A673 (cell line): ENCODE data around the gene FMN2. TPM values are rescaled to one million over a fixed set of nuclear protein-coding genes. Genes with fewer than 3 reads are reported as not detected.

Experiments
- BruUV-seq: library from RNA; stranded (reverse); fragments of 400-500 nt; replicated peaks from 2 replicates; lab custom pipeline; 2021; lab: Mats Ljungman, UMichigan
- CTCF ChIA-PET: fragments of 300-600 bp; sonication (Branson Sonifier 250); formaldehyde crosslinking; loops from one replicate; lab custom pipeline; 2022; ENCODE audit warnings: antibody characterized with exemption; lab: Charles Lee
- POLR2A ChIA-PET: fragments of 300-600 bp; sonication (Branson Sonifier 250); formaldehyde crosslinking; loops from one replicate; lab custom pipeline; 2022; ENCODE audit warnings: antibody characterized with exemption; ENCODE audit not compliant: low non-redundant PET; lab: Charles Lee
- DNase-seq: peaks from one replicate; pipeline ENCODE4 v3.0.0-alpha.2; 2015; ENCODE audit warnings: low spot score
- H3K27ac ChIP-seq: fragments of 200-600 bp; sonication (generic); 2 replicates; pipeline ENCODE4 v1.5.1; 2016; ENCODE audit warnings: mixed run types, low read depth, mild to moderate bottlenecking, mixed read lengths, antibody characterized with exemption, low read length; ENCODE audit not compliant: poor library complexity, severe bottlenecking
- H3K27me3 ChIP-seq: fragments of 200-600 bp; sonication (generic); replicated peaks from 2 replicates; pipeline ENCODE4 v1.6.1; 2017; ENCODE audit warnings: mixed run types, low read depth, mild to moderate bottlenecking, mixed read lengths, antibody characterized with exemption, low read length; ENCODE audit not compliant: insufficient read depth, poor library complexity
- H3K36me3 ChIP-seq: fragments of 200-600 bp; sonication (generic); 2 replicates; pipeline ENCODE4 v1.6.1; 2016; ENCODE audit warnings: mixed run types, mild to moderate bottlenecking, mixed read lengths, antibody characterized with exemption, low read length; ENCODE audit not compliant: insufficient read depth, poor library complexity, severe bottlenecking
- H3K4me1 ChIP-seq: fragments of 200-600 bp; sonication (generic); 2 replicates; pipeline ENCODE4 v1.6.1; 2017; ENCODE audit warnings: mixed run types, mild to moderate bottlenecking, mixed read lengths, antibody characterized with exemption, low read length; ENCODE audit not compliant: insufficient read depth, poor library complexity, severe bottlenecking
- H3K4me3 ChIP-seq: fragments of 200-600 bp; sonication (generic); 2 replicates; pipeline ENCODE4 v1.5.1; 2016; ENCODE audit warnings: low read depth, mixed run types, mild to moderate bottlenecking, mixed read lengths, low read length; ENCODE audit not compliant: poor library complexity, severe bottlenecking
- H3K9me3 ChIP-seq: fragments of 200-600 bp; sonication (generic); 2 replicates; pipeline ENCODE4 v1.6.1; 2016; ENCODE audit warnings: mixed run types, low read depth, mild to moderate bottlenecking, mixed read lengths, antibody characterized with exemption, low read length; ENCODE audit not compliant: poor library complexity, severe bottlenecking
- CTCF ChIP-seq: fragments of 300-800, 200-600 bp; sonication (generic); conservative IDR thresholded peaks from 2 replicates; pipeline ENCODE4 v1.5.1; 2017; ENCODE audit warnings: low read depth, mild to moderate bottlenecking, antibody characterized with exemption, low read length, moderate library complexity, mixed read lengths
- EZH2 ChIP-seq: fragments of 200-600 bp; sonication (generic); IDR thresholded peaks from 2 replicates; pipeline ENCODE4 v1.6.1; 2017; ENCODE audit warnings: borderline replicate concordance, low read depth, mild to moderate bottlenecking, mixed read lengths, antibody characterized with exemption, low read length; ENCODE audit not compliant: poor library complexity, severe bottlenecking
- intact Hi-C: fragments of 100-400 bp; cut with micrococcal nuclease; formaldehyde crosslinking; loops from one replicate; pipeline ENCODE4 v1.10.0; 2022; ENCODE audit not compliant: unreplicated experiment
- total RNA-seq: library from RNA; stranded (reverse); gene quantifications from 2 replicates; pipeline ENCODE4 v1.2.3, GENCODE V29; 2021

FMN2 gene
- total RNA-seq, 1 experiment from 2014 or later = not detected

- H3K27ac ChIP-seq = no peak overlapping the region
- POLR2A ChIA-PET = no interaction called here
- BruUV-seq = no TSS peak
These were observed 371.2 kb downstream of the FMN2 start for GRCh38 chr1:240462766-240463395.

GRCh38 chr1:240464099-240464498, 372.4 kb downstream of the FMN2 start:
- no peak for DNase-seq
- Histone ChIP-seq H3K4me1 (peaks cover 6% of the 10 kb centered on the region), H3K27me3 (no peaks in the 10 kb centered on the region), H3K4me3 (no peak overlapping the region), H3K27ac (no peak overlapping the region), H3K36me3 (no peaks in the 10 kb centered on the region), H3K9me3 (no peaks in the 10 kb centered on the region)
- intact Hi-C loops = no loop called here
- TF ChIP-seq CTCF = no peak
- no peak for TF ChIP-seq EZH2
- POLR2A ChIA-PET = no interaction called here
- CTCF ChIA-PET = no interaction called here
- BruUV-seq = no TSS peak

More at GRCh38 chr1:240462766-240463395, 371.2 kb downstream of the FMN2 start:
- Histone ChIP-seq H3K9me3 (no peaks in the 10 kb centered on the region), H3K4me3 (no peak overlapping the region), H3K27me3 (no peaks in the 10 kb centered on the region), H3K36me3 (no peaks in the 10 kb centered on the region), H3K4me1 (peaks cover 6% of the 10 kb centered on the region)
- TF ChIP-seq EZH2 = no peak
- no peak for TF ChIP-seq CTCF
- peak; percentile 84 for DNase-seq
- intact Hi-C loops = no loop called here
- CTCF ChIA-PET = no interaction called here

- TF ChIP-seq EZH2 = no peak
- TF ChIP-seq CTCF = no peak
- intact Hi-C loops = no loop called here
- no peak for DNase-seq
- Histone ChIP-seq H3K36me3 (no peaks in the 10 kb centered on the region), H3K4me3 (no peak overlapping the region), H3K27me3 (no peaks in the 10 kb centered on the region), H3K27ac (no peak overlapping the region), H3K4me1 (peaks cover 6% of the 10 kb centered on the region), H3K9me3 (no peaks in the 10 kb centered on the region)
- no TSS peak for BruUV-seq
- ChIA-PET CTCF (no interaction called here), POLR2A (no interaction called here)
These were observed 373.9 kb downstream of the FMN2 start for GRCh38 chr1:240465531-240465940.
